ENCODE measurements around the gene ADCY6. TPM values are rescaled to one million over a fixed set of nuclear protein-coding genes. Genes with fewer than 3 reads are reported as not detected.
A peak's percentile ranks its signal among the peaks of the same experiment; 100 is the strongest.

ADCY6 gene
- total RNA-seq (2014; rRNA removed; shearing (Covaris generic)): 20.6 and 22.9 TPM in 2 replicates

GRCh38 chr12:48788854-48789775 lies at the start of gene ADCY6:
Gene ADCY6 (minus strand): TSS chr12:48789089. CDS start chr12:48783434, 5,655 bp downstream.
- Histone ChIP-seq H3K36me3 (no peaks in the 10 kb centered on the region), H3K9me3 (replicated peaks) (no peaks in the 10 kb centered on the region), H3K4me3 (peak within 1 kb of the TSS; percentile 77), H3K4me1 (replicated peaks) (peaks cover 14% of the 10 kb centered on the region), H3K27ac (peak within 1 kb of the TSS; percentile 56; the same call in 1 of the 2 replicates), H3K27me3 (replicated peaks) (no peaks in the 10 kb centered on the region)
- DNase-seq (ENCODE audit: low read depth in 1 of 2, low spot score in 2 of 2): peak in 1 of 2 experiments; percentile 73

GRCh38 chr12:48838048-48838447 lies 49.2 kb upstream of the ADCY6 start:
- DNase-seq (ENCODE audit: low read depth in 1 of 2, low spot score in 2 of 2): no peak
- peaks cover 82% of the 10 kb centered on the region for H3K36me3 ChIP-seq
- no peak overlapping the region for H3K27ac ChIP-seq
- no peaks in the 10 kb centered on the region for H3K4me1 ChIP-seq (replicated peaks)
- no peak overlapping the region for H3K4me3 ChIP-seq
- no peaks in the 10 kb centered on the region for H3K9me3 ChIP-seq (replicated peaks)
- no peaks in the 10 kb centered on the region for H3K27me3 ChIP-seq (replicated peaks)

GRCh38 chr12:48832321-48833060 lies 43.6 kb upstream of the ADCY6 start:
- peaks cover 100% of the 10 kb centered on the region for H3K36me3 ChIP-seq
- H3K4me1 ChIP-seq (replicated peaks): no peaks in the 10 kb centered on the region
- H3K9me3 ChIP-seq (replicated peaks): no peaks in the 10 kb centered on the region
- H3K4me3 ChIP-seq: no peak overlapping the region
- no peak for DNase-seq (ENCODE audit: low read depth in 1 of 2, low spot score in 2 of 2)
- no peak overlapping the region for H3K27ac ChIP-seq
- no peaks in the 10 kb centered on the region for H3K27me3 ChIP-seq (replicated peaks)

- H3K4me3 ChIP-seq: no peak overlapping the region
- H3K9me3 ChIP-seq (replicated peaks): no peaks in the 10 kb centered on the region
- H3K27me3 ChIP-seq (replicated peaks): no peaks in the 10 kb centered on the region
- DNase-seq (ENCODE audit: low read depth in 1 of 2, low spot score in 2 of 2): no peak
- H3K36me3 ChIP-seq: peaks cover 94% of the 10 kb centered on the region
- no peaks in the 10 kb centered on the region for H3K4me1 ChIP-seq (replicated peaks)
- H3K27ac ChIP-seq: no peak overlapping the region
Measured at GRCh38 chr12:48831257-48831656, 42.4 kb upstream of the ADCY6 start.

GRCh38 chr12:48828841-48829575 lies 40.1 kb upstream of the ADCY6 start:
- no peak for DNase-seq (ENCODE audit: low read depth in 1 of 2, low spot score in 2 of 2)
- Histone ChIP-seq H3K4me3 (no peak overlapping the region), H3K27me3 (replicated peaks) (no peaks in the 10 kb centered on the region), H3K9me3 (replicated peaks) (no peaks in the 10 kb centered on the region), H3K4me1 (replicated peaks) (no peaks in the 10 kb centered on the region), H3K36me3 (peaks cover 72% of the 10 kb centered on the region), H3K27ac (no peak overlapping the region)

- H3K36me3 ChIP-seq: peaks cover 64% of the 10 kb centered on the region
- H3K4me1 ChIP-seq (replicated peaks): no peaks in the 10 kb centered on the region
- no peaks in the 10 kb centered on the region for H3K27me3 ChIP-seq (replicated peaks)
- DNase-seq (ENCODE audit: low read depth in 1 of 2, low spot score in 2 of 2): no peak
- H3K4me3 ChIP-seq: no peak overlapping the region
- H3K9me3 ChIP-seq (replicated peaks): no peaks in the 10 kb centered on the region
- no peak overlapping the region for H3K27ac ChIP-seq
Measured at GRCh38 chr12:48828293-48828692, 39.4 kb upstream of the ADCY6 start.

- no peak overlapping the region for H3K4me3 ChIP-seq
- H3K36me3 ChIP-seq: peaks cover 58% of the 10 kb centered on the region
- H3K27ac ChIP-seq: no peak overlapping the region
- DNase-seq (ENCODE audit: low read depth in 1 of 2, low spot score in 2 of 2): no peak
- H3K27me3 ChIP-seq (replicated peaks): no peaks in the 10 kb centered on the region
- no peaks in the 10 kb centered on the region for H3K9me3 ChIP-seq (replicated peaks)
- H3K4me1 ChIP-seq (replicated peaks): no peaks in the 10 kb centered on the region
Measured at GRCh38 chr12:48827513-48828096, 38.7 kb upstream of the ADCY6 start.

GRCh38 chr12:48827026-48827425 lies 38.1 kb upstream of the ADCY6 start:
- no peaks in the 10 kb centered on the region for H3K4me1 ChIP-seq (replicated peaks)
- DNase-seq (ENCODE audit: low read depth in 1 of 2, low spot score in 2 of 2): no peak
- no peaks in the 10 kb centered on the region for H3K27me3 ChIP-seq (replicated peaks)
- no peaks in the 10 kb centered on the region for H3K9me3 ChIP-seq (replicated peaks)
- no peak overlapping the region for H3K4me3 ChIP-seq
- no peak overlapping the region for H3K27ac ChIP-seq
- H3K36me3 ChIP-seq: peaks cover 52% of the 10 kb centered on the region

GRCh38 chr12:48826209-48826855 lies 37.4 kb upstream of the ADCY6 start:
- H3K36me3 ChIP-seq: peaks cover 45% of the 10 kb centered on the region
- H3K27me3 ChIP-seq (replicated peaks): no peaks in the 10 kb centered on the region
- H3K4me1 ChIP-seq (replicated peaks): no peaks in the 10 kb centered on the region
- H3K9me3 ChIP-seq (replicated peaks): no peaks in the 10 kb centered on the region
- no peak overlapping the region for H3K4me3 ChIP-seq
- no peak overlapping the region for H3K27ac ChIP-seq
- no peak for DNase-seq (ENCODE audit: low read depth in 1 of 2, low spot score in 2 of 2)

GRCh38 chr12:48824905-48825304 lies 36.0 kb upstream of the ADCY6 start:
- DNase-seq (ENCODE audit: low read depth in 1 of 2, low spot score in 2 of 2): no peak
- Histone ChIP-seq H3K9me3 (replicated peaks) (no peaks in the 10 kb centered on the region), H3K36me3 (peaks cover 31% of the 10 kb centered on the region), H3K27me3 (replicated peaks) (no peaks in the 10 kb centered on the region), H3K27ac (no peak overlapping the region), H3K4me1 (replicated peaks) (no peaks in the 10 kb centered on the region), H3K4me3 (no peak overlapping the region)

GRCh38 chr12:48824112-48824511 lies 35.2 kb upstream of the ADCY6 start:
- Histone ChIP-seq H3K27me3 (replicated peaks) (no peaks in the 10 kb centered on the region), H3K27ac (no peak overlapping the region), H3K9me3 (replicated peaks) (no peaks in the 10 kb centered on the region), H3K4me3 (no peak overlapping the region), H3K36me3 (peaks cover 23% of the 10 kb centered on the region), H3K4me1 (replicated peaks) (peaks cover under 1% of the 10 kb centered on the region)
- DNase-seq (ENCODE audit: low read depth in 1 of 2, low spot score in 2 of 2): no peak

- DNase-seq (ENCODE audit: low read depth in 1 of 2, low spot score in 2 of 2): no peak
- Histone ChIP-seq H3K27me3 (replicated peaks) (no peaks in the 10 kb centered on the region), H3K4me1 (replicated peaks) (peaks cover 5% of the 10 kb centered on the region), H3K27ac (no peak overlapping the region), H3K4me3 (no peak overlapping the region), H3K9me3 (replicated peaks) (no peaks in the 10 kb centered on the region), H3K36me3 (peaks cover 14% of the 10 kb centered on the region)
Measured at GRCh38 chr12:48823281-48823680, 34.4 kb upstream of the ADCY6 start.

- Histone ChIP-seq H3K4me1 (replicated peaks) (peaks cover 8% of the 10 kb centered on the region), H3K27me3 (replicated peaks) (no peaks in the 10 kb centered on the region), H3K36me3 (peaks cover 9% of the 10 kb centered on the region), H3K9me3 (replicated peaks) (no peaks in the 10 kb centered on the region), H3K27ac (no peak overlapping the region), H3K4me3 (no peak overlapping the region)
- no peak for DNase-seq (ENCODE audit: low read depth in 1 of 2, low spot score in 2 of 2)
Measured at GRCh38 chr12:48822711-48823110, 33.8 kb upstream of the ADCY6 start.
